SIG-M5 treated with dmso at 0.1 percent for 504 hours (cell line): ENCODE measurements around the gene PTGS1.
"Not testable (repeated sequence)": the region's sequence is repeated elsewhere in the genome, so short reads cannot be mapped to it uniquely, and the experiment has no call there.

Experiments
- DNase-seq: peaks from one replicate; lab custom pipeline; 2025; ENCODE audit not compliant: unreplicated experiment; lab: John Stamatoyannopoulos, UW

Gene PTGS1

GRCh38 chr9:122370869-122371755 lies at the start of gene PTGS1:
Gene PTGS1 (plus strand): TSS chr9:122371024. CDS start chr9:122371085, 61 bp downstream.
- DNase-seq = peak; percentile 14

GRCh38 chr9:122322553-122322952 lies 48.3 kb upstream of the PTGS1 start:
- no peak for DNase-seq

GRCh38 chr9:122324665-122325064 lies 46.2 kb upstream of the PTGS1 start:
- DNase-seq = not testable (repeated sequence)

- DNase-seq = no peak
These were observed 45.7 kb upstream of the PTGS1 start for GRCh38 chr9:122325124-122325523.

GRCh38 chr9:122327175-122327574 lies 43.6 kb upstream of the PTGS1 start:
- DNase-seq = no peak

GRCh38 chr9:122329597-122329996 lies 41.2 kb upstream of the PTGS1 start:
- no peak for DNase-seq

GRCh38 chr9:122330466-122330865 lies 40.4 kb upstream of the PTGS1 start:
- DNase-seq = not testable (repeated sequence)

GRCh38 chr9:122331523-122331927 lies 39.3 kb upstream of the PTGS1 start:
- no peak for DNase-seq

GRCh38 chr9:122332083-122332482 lies 38.7 kb upstream of the PTGS1 start:
- DNase-seq = no peak

GRCh38 chr9:122332644-122333043 lies 38.2 kb upstream of the PTGS1 start:
- no peak for DNase-seq

- DNase-seq = no peak
These were observed 37.5 kb upstream of the PTGS1 start for GRCh38 chr9:122333169-122333808.

GRCh38 chr9:122334916-122335315 lies 35.9 kb upstream of the PTGS1 start:
- DNase-seq = no peak

GRCh38 chr9:122336189-122336588 lies 34.6 kb upstream of the PTGS1 start:
- DNase-seq = no peak

- no peak for DNase-seq
These were observed 33.8 kb upstream of the PTGS1 start for GRCh38 chr9:122336866-122337555.

- DNase-seq = no peak
These were observed 33.3 kb upstream of the PTGS1 start for GRCh38 chr9:122337556-122337929.

- DNase-seq = no peak
These were observed 32.3 kb upstream of the PTGS1 start for GRCh38 chr9:122338536-122338935.

GRCh38 chr9:122338994-122339393 lies 31.8 kb upstream of the PTGS1 start:
- DNase-seq = no peak

- DNase-seq = no peak
These were observed 31.2 kb upstream of the PTGS1 start for GRCh38 chr9:122339579-122339978.

- DNase-seq = no peak
These were observed 30.7 kb upstream of the PTGS1 start for GRCh38 chr9:122340161-122340560.

GRCh38 chr9:122342323-122343050 lies 28.3 kb upstream of the PTGS1 start:
- no peak for DNase-seq
